CD4-positive, alpha-beta T cell treated with Interleukin-10 for 1 hour (primary cell): ENCODE results near the gene SAXO1.

ENCODE experiments used
- DNase-seq: peaks from one replicate; pipeline ENCODE4 v3.0.0-alpha.2; 2020

The SAXO1 gene

DNA sequence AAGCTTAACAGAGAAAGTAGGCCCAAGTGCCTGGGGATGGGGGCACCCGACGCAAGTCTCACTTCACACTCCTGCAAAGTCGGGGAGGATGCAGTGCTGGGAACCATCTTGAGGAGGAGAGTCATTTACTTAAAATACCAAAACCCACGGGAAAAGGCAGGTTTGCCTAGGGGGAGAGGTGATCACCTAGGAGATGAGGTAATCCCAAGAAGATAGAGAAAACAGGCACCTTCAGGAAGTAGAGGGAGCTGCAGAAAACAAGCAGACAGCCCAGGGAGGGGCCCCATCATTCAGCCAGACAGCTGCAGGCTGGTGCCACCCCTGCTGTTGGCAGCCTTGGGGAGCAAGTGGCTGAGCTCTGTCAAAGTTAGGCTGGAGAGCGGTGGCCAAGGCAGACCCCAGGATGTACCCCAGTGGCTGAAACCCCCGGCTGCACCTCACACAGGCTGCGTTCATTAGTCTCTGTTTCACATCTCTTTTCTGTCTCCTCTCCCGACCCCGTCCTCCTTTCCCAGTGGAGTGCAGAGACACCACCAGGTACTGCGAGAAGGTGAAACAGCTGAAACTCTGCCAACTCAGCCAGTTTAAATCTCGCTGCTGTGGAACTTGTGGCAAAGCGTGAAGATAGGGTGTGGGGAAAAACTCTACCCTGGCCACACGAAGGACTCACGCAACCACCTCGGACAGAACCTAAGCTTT is 124.9 kb downstream of the SAXO1 start:
- DNase-seq = no peak

DNA sequence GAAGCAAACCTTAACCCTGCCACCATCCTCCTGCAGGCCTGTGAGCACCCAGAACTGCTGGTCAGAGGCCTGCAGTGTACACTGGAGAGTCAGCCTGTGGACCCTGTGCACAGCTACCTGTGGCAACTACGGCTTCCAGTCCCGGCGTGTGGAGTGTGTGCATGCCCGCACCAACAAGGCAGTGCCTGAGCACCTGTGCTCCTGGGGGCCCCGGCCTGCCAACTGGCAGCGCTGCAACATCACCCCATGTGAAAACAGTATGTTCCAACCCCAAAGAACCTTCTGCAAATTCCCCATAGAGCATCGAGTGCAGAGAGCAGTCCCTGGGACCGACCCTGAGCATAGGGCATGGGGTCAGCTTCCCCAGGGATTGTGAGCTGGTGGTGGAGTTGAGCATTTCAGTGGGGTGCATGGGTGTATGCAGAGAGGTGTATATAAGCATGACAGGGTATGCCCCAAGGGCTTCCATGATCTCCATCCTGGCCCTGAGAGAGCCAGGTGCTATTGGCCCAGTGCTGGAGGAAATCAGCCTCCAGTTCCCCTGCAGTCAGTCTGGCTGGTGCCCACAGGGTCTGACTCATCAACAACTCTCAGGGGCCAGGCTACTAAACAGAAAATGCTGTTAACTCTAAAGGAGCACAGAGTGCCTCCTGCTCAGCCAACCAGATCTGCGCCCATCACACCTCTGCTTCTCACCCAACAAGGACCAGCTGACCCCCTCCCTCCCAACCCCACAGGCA is 126.2 kb downstream of the SAXO1 start:
- no peak for DNase-seq

DNA sequence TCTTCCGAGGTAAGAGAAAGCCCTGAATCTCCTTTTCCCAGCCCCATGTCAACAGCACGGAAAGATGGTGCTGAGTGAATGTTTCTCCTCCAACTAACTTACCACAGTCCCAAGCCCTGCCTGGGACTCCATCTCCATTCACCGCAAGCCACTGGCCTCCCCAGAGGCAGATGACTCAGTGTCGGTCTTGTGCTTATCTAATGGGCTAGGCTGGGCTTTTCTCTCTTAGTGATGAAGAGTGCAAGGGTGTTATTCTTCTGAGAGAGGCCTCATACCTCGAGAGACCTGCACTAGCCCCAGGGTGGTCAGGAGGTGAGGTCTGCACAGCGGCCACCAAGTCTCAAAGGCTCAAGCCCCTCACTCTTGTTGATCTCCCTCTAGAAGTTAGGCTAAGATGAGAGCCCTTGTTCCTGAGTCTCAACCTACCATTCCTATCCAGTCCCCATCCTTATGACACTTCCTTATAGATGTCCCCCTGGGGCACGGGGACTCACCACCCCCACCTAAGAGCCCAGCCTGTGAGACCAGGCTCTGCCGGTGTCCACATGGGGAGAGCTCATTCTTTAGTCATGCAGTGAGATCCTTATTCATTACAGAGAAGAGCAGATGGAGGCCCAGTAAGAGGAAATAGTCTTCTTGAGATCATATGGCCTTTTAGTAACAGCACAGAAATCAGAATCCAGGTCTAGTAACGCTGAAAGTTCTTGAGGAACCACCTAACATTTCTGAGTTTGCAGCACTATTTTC is 127.0 kb downstream of the SAXO1 start:
- no peak for DNase-seq

DNA sequence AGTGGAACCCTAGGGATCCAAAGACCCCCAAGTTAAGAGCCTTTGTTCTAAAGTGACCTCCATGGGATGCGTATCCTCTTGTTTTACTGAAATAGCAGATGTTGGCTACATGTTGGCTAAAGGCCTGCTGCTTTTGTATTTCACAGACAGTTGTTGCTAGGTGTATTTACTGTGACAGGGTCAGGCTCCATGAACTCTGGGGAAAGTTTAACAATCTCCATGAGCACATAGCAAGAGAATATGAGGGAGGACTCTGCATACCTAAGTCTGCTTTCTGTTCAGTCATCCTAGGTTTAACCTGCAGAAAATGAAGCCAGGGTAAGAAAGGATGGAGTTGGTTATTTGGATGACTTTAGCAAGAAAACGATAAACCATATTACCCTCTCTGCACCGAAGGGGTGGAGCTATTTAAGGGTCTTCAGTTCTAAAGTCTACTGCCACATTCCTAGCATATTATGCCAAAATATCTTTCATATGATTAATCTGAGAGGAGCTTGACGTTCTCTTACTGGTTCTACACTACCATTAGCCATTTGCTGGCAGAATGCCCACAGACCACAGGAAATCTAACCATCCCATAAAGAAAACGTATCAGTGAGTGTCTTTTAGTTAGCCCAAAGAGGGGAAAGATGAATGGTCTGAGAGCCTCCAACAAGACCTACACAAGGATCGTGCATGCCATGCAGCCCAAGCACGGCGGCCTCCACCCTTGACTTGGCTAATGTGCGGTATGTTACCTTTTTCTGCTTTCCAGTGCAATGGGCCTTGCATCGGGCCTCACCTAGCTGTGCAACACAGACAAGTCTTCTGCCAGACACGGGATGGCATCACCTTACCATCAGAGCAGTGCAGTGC is 127.8 kb downstream of the SAXO1 start:
- no peak for DNase-seq

DNA sequence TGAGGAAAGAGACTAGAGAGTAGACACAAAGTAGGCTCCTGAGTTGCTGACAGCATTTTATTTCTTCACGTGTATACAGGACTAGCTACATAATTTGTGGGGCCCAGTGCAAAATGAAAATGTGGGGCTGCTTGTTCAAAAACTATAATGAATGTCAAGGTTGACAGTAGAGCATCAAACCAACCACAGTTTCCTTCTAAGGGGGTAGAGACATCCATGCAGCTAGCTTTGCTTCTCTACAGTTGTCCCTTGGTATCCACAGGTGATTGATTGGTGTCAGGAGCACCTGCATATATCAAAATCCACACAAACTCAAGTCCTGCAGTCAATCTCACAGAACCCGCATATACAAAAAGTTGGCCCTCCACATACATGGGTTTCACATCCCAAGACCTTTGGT is 129.6 kb downstream of the SAXO1 start:
- DNase-seq = no peak

DNA sequence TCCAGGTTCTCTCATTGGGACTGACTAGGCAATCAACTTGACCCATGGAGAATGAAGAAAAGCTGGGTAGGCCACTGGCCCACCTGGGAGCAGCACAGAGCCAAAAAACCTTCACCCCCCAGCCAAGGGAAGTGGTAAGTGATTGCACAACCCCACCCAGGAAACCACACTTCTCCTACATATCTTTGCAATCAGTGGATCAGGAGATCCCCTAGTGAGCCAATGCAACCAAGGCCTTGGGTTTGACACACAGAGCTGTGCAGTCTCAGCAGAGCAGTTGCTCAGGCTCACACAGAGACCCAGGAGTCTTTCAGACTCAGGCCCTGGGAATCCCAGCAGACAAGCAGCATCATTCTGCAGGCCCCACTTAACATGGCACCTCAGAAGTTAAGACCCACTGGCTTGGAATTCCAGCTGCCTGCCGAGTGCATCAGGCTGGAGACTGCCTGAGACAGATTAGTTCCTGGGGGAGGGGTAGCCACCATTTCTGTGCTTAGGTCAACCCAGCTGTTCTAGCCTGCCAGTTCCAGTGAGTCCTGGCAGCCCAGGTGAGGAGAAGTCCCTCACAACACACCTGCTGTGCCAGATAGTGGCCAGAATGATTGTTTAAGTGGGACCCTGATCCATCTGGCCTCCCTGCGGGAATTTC is 136.4 kb downstream of the SAXO1 start:
- DNase-seq = no peak

DNA sequence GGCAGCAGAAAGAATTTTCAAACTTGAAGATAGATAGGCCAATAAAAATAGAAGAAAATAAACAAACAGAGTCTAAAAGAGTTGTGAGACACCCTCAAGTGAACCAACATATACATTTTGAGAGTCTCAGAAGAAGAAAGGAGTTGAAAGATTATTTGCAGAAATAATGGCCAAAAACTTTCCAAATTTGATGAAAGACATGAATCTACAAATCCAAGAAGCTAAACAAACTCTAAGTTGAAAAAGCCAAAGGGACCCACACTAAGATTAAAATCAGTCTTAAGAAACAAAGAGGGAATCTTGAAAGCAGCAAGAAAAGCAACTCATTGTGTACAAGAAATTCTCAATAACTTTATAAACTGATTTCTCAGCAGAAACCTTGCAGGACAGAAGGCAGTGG is 137.0 kb downstream of the SAXO1 start:
- no peak for DNase-seq

DNA sequence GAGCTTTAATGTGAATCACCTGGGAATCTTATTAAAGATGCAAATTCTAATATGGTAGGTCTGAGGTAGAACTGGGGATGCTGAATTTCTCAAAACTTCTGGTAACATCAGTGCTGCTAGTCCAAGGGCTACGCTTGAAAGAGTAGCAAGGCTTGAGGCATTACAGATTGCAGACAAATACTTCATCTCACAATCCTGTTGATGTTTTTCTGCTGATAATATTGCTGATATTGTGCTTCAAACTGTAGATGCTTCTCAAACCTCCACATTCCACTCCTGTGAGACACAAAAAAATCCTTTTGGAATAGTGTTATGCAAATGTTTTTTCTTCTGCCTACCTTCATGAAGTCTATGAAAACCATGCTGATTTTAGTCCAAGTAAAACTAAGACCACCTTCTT is 139.5 kb downstream of the SAXO1 start:
- DNase-seq = no peak

DNA sequence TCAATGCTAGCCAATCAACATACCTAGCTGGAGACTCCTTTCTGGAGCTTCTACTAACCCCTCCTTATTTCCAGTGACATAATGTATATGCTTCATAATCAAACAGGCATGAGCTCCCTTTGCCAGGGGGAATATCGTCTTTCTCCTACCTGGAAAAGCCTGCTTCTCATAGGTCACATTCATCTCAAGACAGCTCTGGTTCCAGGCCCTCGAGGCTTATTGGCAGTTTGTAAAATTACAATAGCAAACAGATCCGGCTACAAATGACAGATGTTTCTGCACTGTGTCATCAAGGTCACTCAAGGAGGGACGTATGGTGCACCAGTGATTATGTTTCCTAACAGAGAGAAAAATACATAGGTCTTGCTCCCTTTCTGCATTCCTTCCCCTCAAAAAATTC is 140.0 kb downstream of the SAXO1 start:
- no peak for DNase-seq

DNA sequence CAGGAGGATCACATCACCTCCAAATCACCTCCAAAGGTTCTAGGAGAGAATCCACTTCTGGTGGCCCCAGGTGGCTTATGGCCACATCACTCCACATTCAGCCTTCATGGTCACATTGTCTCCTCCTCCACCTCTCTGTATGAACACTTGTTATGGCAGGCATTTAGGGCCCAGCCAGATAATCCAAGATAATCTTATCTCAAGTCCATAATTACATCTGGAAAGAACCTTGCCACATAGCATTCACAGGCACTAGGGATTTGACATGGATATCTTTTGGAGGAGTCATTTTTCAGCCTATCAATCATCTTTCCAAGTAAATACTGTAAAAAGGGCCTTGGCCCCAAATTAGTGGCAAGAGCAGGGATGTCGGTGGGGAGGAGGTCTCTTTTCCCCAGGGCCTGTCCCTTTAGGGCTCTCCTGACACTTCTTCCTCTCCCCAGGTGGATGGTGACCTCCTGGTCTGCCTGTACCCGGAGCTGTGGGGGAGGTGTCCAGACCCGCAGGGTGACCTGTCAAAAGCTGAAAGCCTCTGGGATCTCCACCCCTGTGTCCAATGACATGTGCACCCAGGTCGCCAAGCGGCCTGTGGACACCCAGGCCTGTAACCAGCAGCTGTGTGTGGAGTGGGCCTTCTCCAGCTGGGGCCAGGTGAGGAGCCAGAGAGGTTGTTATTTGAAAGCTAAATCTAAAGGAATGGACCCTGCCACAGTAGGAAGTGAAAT is 140.9 kb downstream of the SAXO1 start:
- DNase-seq = no peak

DNA sequence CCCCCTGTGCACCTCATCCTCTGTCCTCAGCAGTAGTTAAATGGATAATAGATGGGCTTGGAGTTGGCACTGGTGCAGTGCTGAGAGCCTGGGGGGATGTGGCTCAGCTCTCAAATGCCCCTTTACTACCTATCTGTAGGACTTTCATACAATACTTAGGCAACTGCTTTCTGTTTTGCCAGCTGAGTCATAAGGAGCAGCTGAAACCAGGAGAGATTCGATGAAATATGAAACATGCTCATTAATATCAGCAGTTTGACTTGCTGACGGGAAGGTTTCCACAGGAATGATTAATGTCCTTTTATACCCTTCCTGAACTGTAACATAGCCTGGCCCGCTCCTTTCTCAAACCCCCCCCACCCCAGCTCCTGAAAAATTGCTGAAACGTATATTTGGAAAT is 142.6 kb downstream of the SAXO1 start:
- no peak for DNase-seq

DNA sequence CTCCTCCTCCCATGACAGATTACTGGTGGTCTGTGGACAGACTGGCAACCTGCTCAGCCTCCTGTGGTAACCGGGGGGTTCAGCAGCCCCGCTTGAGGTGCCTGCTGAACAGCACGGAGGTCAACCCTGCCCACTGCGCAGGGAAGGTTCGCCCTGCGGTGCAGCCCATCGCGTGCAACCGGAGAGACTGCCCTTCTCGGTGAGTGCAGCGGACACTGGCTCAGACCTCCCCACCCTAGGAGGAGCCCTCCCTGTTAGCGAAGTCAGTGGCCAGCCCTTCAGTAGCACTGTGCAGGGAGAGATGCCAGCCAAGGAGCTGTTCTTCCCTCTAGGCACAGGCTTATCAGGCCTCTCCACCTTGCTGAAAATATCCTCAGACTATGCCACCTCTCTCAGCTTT is 143.5 kb downstream of the SAXO1 start:
- DNase-seq = no peak

DNA sequence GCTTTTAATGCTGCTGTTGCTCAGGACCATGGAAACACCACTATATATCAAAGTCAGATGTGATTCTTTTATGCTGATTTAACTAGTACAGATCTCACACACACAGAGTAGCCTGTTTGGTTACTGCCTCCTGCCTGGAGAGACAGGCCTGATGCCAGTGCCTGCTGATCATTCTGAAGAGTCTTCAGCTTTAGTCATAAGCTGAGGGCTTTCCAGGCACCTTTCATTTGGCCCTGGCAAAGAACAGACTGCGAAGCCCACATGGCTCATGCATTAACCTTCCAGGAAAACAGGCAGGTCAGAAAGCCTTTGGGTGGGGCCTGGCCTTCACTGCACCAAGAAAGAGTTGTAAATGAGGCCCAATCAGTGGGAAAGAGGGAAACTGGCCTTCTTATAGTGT is 144.7 kb downstream of the SAXO1 start:
- no peak for DNase-seq

DNA sequence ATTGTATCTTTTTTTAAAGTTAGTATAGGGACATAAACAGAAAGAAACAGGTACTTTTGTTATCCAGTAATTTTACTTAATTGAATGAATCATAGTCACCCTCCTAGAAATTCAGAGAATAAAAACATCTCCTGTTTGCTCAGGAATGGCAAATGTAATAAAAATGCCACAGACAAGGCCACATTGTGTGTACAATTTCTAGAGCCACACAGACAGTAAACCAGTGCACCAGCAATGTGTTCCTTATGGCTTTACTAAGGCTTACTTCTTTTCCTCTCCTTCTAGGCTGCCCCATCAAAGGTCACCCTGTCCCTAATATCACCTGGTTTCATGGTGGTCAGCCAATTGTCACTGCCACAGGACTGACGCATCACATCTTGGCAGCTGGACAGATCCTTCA is 145.5 kb downstream of the SAXO1 start:
- no peak for DNase-seq

DNA sequence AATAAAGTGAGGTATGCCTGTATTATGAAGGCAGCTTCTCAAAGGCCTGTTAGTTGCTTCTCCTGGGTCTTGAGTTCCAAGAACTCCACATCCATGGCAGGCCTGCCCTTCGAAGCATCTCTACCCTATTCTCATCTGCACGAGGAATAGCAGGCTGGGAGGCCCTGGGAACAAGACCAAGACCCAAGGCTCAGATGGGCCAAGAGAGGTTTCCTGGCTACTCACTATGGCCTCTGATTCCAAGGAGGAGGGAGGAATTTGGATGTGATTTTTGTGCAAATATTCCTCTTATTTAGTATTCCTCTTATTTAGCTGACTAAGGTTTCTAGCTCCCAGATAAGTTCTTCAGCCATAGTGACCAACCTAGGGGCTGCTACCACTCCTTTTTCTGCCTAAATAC is 151.3 kb downstream of the SAXO1 start:
- no peak for DNase-seq

DNA sequence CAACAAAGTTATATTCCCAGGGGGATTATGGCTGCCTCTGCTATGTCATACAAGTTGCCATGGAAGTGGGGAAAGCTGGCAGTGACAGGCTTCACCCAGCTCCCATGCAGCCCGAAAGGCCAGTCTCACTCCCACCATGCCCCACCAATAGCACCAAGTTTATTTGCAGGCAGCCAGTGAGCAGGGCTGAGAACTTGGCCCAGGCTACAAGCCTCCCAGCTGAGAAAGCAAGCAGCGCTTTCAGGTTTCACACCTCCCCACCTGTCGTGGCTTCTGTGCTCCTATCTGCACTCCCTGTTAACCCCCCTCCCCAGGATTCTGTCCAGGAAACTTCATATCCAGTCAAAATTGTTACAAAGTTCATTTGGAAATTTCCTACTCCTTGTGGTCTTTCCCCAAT is 155.0 kb downstream of the SAXO1 start:
- no peak for DNase-seq
